HepG2 (cell line): ENCODE results near the gene DPM1. TPM values are rescaled to one million over a fixed set of nuclear protein-coding genes. Genes with fewer than 3 reads are reported as not detected.

Experiments used
- ATRX ChIP-seq: sonication (generic); formaldehyde crosslinking; IDR thresholded peaks from 2 replicates; pipeline ENCODE4 v1.4.0; 2020; ENCODE audit warnings: missing genetic modification reagents, borderline replicate concordance
- CREB3 ChIP-seq: sonication (generic); formaldehyde crosslinking; IDR thresholded peaks from 2 replicates; pipeline ENCODE4 v1.5.0; 2020; ENCODE audit warnings: missing genetic modification reagents
- HNRNPUL1 ChIP-seq: fragments of 200-400 bp; formaldehyde crosslinking; IDR thresholded peaks from 2 replicates; pipeline ENCODE4 v1.6.1; 2017; ENCODE audit warnings: low read depth, mild to moderate bottlenecking, low read length, moderate library complexity
- HOXA9 ChIP-seq: sonication (generic); formaldehyde crosslinking; IDR thresholded peaks from 2 replicates; pipeline ENCODE4 v1.8.1; 2022; ENCODE audit warnings: missing genetic modification reagents, mild to moderate bottlenecking, moderate library complexity, borderline replicate concordance
- IKZF1 ChIP-seq: fragments of 450-650 bp; IDR thresholded peaks from 2 replicates; pipeline ENCODE4 v1.7.1; 2016
- JUN ChIP-seq: sonication (generic); formaldehyde crosslinking; IDR thresholded peaks from 2 replicates; pipeline ENCODE4 v1.4.0; 2020; ENCODE audit warnings: mild to moderate bottlenecking, missing genetic modification reagents
- KAT8 ChIP-seq: IDR thresholded peaks from 2 replicates; pipeline ENCODE4 v1.6.1; 2016; ENCODE audit warnings: missing genetic modification reagents, missing compliant biosample characterization
- SRSF4 ChIP-seq: fragments of 200-400 bp; formaldehyde crosslinking; IDR thresholded peaks from one replicate; pipeline ENCODE4 v1.6.1; 2018; ENCODE audit warnings: mild to moderate bottlenecking, low read depth, low read length, moderate library complexity; ENCODE audit not compliant: poor library complexity, severe bottlenecking
- SSRP1 ChIP-seq: IDR thresholded peaks from 2 replicates; pipeline ENCODE4 v1.6.1; 2016; ENCODE audit warnings: control low read depth
- SUZ12 ChIP-seq: fragments of 150-350 bp; IDR thresholded peaks from 2 replicates; pipeline ENCODE4 v1.6.1; 2014; ENCODE audit warnings: low read depth, low read length
- ZBTB21 ChIP-seq: sonication (generic); formaldehyde crosslinking; IDR thresholded peaks from 2 replicates; pipeline ENCODE4 v1.4.0; 2020; ENCODE audit warnings: missing genetic modification reagents
- ZFP90 ChIP-seq: sonication (generic); formaldehyde crosslinking; IDR thresholded peaks from 2 replicates; pipeline ENCODE4 v1.8.0; 2022; ENCODE audit warnings: missing genetic modification reagents, mild to moderate bottlenecking, inconsistent platforms, borderline replicate concordance
- ZMYM4 ChIP-seq: sonication (generic); formaldehyde crosslinking; IDR thresholded peaks from 2 replicates; pipeline ENCODE4 v1.8.1; 2023; ENCODE audit warnings: mild to moderate bottlenecking, missing genetic modification reagents
- ZNF383 ChIP-seq: sonication (generic); formaldehyde crosslinking; IDR thresholded peaks from 2 replicates; pipeline ENCODE4 v1.4.0; 2020; ENCODE audit warnings: missing genetic modification reagents, mild to moderate bottlenecking, borderline replicate concordance
- ZNF441 ChIP-seq: sonication (generic); formaldehyde crosslinking; IDR thresholded peaks from 2 replicates; pipeline ENCODE4 v1.7.0; 2021; ENCODE audit warnings: missing genetic modification reagents, borderline replicate concordance
- ZNF644 ChIP-seq: IDR thresholded peaks from 2 replicates; pipeline ENCODE4 v1.6.1; 2016; ENCODE audit warnings: low read depth
- ZNF7 ChIP-seq: IDR thresholded peaks from 2 replicates; pipeline ENCODE4 v1.6.1; 2016; ENCODE audit warnings: missing biosample characterization, missing genetic modification reagents
- ZSCAN12 ChIP-seq: sonication (generic); formaldehyde crosslinking; IDR thresholded peaks from 2 replicates; pipeline ENCODE4 v1.9.0; 2021; ENCODE audit warnings: mild to moderate bottlenecking, missing genetic modification reagents
- ZSCAN31 ChIP-seq: sonication (generic); formaldehyde crosslinking; IDR thresholded peaks from 2 replicates; pipeline ENCODE4 v1.5.0; 2020; ENCODE audit warnings: low read depth, mild to moderate bottlenecking, missing genetic modification reagents
- polyA plus RNA-seq, 8 experiments: library from polyadenylated mRNA; depleted of rRNA in 3 of 8; stranded (reverse) in 7 of 8; unstranded in 1 of 8; fragments of >200 nt; fragmentation: Illumina TruSeq in 4 of 8; extraction: Trizol in 4 of 8; gene quantifications; 2 replicates each; pipeline versions ENCODE4 v1.2.1 to v1.2.3, GENCODE V29; 2011 to 2016; ENCODE audit warnings: low read depth in 4 of 8, missing spikeins in 1 of 8, mixed read lengths in 1 of 8; ENCODE audit not compliant: insufficient read depth in 1 of 8
- total RNA-seq, 5 experiments: library from RNA; depleted of rRNA; stranded (reverse); fragments of >200 nt; fragmentation: Illumina TruSeq; extraction: Trizol; gene quantifications; 2 replicates each; pipeline ENCODE4 v1.2.3, GENCODE V29; 2016; ENCODE audit warnings: low read depth in 1 of 5
- TF ChIP-seq, protein P1 (sequence below): sonication (generic); formaldehyde crosslinking; IDR thresholded peaks from 2 replicates; pipeline ENCODE4 v1.5.1; 2020; ENCODE audit warnings: mild to moderate bottlenecking, missing genetic modification reagents, moderate library complexity
- TF ChIP-seq, protein P2 (sequence below): sonication (generic); formaldehyde crosslinking; IDR thresholded peaks from 2 replicates; pipeline ENCODE4 v1.5.0; 2020; ENCODE audit warnings: mild to moderate bottlenecking, missing genetic modification reagents
- TF ChIP-seq, protein P3 (sequence below): sonication (generic); formaldehyde crosslinking; IDR thresholded peaks from 2 replicates; pipeline ENCODE4 v1.5.0; 2020; ENCODE audit warnings: mild to moderate bottlenecking, missing genetic modification reagents

The DPM1 gene
- total and polyA plus RNA-seq, 2 of the 13 experiments (the other 11 are each of a cell fraction or from before 2014, with no cell fraction given), result 83.2 to 161 TPM

DNA sequence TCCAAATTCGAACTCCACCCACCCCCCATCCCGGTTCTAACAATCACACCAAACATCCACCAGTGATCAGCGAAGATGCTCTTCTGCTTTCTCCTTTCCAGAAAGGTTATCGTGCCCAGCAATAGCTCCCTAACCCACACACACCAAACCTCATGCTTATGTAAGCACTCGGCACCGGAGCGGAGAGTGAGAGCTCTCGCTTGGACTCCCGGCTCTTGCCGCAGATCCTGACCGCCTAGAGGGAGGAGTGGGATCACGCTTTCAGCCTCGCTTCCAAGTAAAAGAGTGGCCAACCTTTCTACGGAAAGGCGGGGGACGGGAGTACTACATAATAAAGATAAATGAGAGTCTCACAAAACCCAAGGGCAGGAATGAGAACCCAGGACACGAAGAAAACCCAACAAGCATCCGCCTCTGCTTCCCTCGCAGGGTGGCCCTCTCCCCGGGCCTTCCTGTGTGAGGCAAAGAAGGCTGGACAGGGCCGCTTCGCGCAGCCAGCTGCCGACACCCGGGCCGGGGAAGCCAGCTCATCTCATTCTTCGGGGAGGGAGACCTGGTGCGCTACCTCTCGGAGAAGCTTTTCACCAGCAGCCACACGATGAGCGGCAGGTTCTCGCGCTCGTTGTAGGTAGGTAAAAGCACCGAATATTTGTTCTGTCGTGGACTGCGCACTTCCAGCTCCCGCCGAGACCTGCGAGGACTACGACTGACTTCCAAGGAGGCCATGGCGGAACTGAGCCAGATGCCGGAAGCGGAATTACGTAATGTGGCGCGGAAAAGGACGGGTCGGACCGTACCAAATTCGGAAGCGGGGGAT lies at the start of gene DPM1 (continued):
- no peak; the same call in 1 of the 2 replicates for TF ChIP-seq ZNF383 (CRISPR knock-in tag)
- TF ChIP-seq HOXA9 (CRISPR knock-in tag), result no peak; the same call in 1 of the 2 replicates
- TF ChIP-seq HNRNPUL1, result no peak
- no peak for TF ChIP-seq SSRP1
- no peak; the same call in 1 of the 2 replicates for TF ChIP-seq ZSCAN12 (CRISPR knock-in tag)
- TF ChIP-seq ZFP90, result 0 out of 2 replicates have a peak, but pooled peaks have one; percentile 74
- 0 out of 2 replicates have a peak, but pooled peaks have one; percentile 61 for TF ChIP-seq JUN (CRISPR knock-in tag)
- no peak for TF ChIP-seq KAT8
- TF ChIP-seq SUZ12, result no peak
- TF ChIP-seq ZMYM4 (CRISPR knock-in tag), result peak; percentile 80; the same call in 1 of the 2 replicates
- TF ChIP-seq, protein P1, sequence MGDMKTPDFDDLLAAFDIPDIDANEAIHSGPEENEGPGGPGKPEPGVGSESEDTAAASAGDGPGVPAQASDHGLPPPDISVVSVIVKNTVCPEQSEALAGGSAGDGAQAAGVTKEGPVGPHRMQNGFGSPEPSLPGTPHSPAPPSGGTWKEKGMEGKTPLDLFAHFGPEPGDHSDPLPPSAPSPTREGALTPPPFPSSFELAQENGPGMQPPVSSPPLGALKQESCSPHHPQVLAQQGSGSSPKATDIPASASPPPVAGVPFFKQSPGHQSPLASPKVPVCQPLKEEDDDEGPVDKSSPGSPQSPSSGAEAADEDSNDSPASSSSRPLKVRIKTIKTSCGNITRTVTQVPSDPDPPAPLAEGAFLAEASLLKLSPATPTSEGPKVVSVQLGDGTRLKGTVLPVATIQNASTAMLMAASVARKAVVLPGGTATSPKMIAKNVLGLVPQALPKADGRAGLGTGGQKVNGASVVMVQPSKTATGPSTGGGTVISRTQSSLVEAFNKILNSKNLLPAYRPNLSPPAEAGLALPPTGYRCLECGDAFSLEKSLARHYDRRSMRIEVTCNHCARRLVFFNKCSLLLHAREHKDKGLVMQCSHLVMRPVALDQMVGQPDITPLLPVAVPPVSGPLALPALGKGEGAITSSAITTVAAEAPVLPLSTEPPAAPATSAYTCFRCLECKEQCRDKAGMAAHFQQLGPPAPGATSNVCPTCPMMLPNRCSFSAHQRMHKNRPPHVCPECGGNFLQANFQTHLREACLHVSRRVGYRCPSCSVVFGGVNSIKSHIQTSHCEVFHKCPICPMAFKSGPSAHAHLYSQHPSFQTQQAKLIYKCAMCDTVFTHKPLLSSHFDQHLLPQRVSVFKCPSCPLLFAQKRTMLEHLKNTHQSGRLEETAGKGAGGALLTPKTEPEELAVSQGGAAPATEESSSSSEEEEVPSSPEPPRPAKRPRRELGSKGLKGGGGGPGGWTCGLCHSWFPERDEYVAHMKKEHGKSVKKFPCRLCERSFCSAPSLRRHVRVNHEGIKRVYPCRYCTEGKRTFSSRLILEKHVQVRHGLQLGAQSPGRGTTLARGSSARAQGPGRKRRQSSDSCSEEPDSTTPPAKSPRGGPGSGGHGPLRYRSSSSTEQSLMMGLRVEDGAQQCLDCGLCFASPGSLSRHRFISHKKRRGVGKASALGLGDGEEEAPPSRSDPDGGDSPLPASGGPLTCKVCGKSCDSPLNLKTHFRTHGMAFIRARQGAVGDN (CRISPR knock-in tag), result no peak; the same call in 1 of the 2 replicates
- TF ChIP-seq, protein P2, sequence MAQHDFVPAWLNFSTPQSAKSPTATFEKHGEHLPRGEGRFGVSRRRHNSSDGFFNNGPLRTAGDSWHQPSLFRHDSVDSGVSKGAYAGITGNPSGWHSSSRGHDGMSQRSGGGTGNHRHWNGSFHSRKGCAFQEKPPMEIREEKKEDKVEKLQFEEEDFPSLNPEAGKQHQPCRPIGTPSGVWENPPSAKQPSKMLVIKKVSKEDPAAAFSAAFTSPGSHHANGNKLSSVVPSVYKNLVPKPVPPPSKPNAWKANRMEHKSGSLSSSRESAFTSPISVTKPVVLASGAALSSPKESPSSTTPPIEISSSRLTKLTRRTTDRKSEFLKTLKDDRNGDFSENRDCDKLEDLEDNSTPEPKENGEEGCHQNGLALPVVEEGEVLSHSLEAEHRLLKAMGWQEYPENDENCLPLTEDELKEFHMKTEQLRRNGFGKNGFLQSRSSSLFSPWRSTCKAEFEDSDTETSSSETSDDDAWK (CRISPR knock-in tag), result no peak
- TF ChIP-seq ZSCAN31 (CRISPR knock-in tag), result peak; percentile 66
- TF ChIP-seq SRSF4, result no peak
- TF ChIP-seq, protein P3, sequence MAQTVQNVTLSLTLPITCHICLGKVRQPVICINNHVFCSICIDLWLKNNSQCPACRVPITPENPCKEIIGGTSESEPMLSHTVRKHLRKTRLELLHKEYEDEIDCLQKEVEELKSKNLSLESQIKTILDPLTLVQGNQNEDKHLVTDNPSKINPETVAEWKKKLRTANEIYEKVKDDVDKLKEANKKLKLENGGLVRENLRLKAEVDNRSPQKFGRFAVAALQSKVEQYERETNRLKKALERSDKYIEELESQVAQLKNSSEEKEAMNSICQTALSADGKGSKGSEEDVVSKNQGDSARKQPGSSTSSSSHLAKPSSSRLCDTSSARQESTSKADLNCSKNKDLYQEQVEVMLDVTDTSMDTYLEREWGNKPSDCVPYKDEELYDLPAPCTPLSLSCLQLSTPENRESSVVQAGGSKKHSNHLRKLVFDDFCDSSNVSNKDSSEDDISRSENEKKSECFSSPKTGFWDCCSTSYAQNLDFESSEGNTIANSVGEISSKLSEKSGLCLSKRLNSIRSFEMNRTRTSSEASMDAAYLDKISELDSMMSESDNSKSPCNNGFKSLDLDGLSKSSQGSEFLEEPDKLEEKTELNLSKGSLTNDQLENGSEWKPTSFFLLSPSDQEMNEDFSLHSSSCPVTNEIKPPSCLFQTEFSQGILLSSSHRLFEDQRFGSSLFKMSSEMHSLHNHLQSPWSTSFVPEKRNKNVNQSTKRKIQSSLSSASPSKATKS (CRISPR knock-in tag), result peak; percentile 27; the same call in 1 of the 2 replicates
- no peak for TF ChIP-seq IKZF1
- peak; percentile 65; the same call in 1 of the 2 replicates for TF ChIP-seq ATRX
- TF ChIP-seq ZBTB21, result peak; percentile 78
- TF ChIP-seq ZNF441 (CRISPR knock-in tag), result peak; percentile 96
- TF ChIP-seq CREB3 (CRISPR knock-in tag), result no peak
- TF ChIP-seq ZNF7 (CRISPR knock-in tag), result peak; percentile 35; the same call in 1 of the 2 replicates
- TF ChIP-seq ZNF644, result no peak
